HG02588 (cell line): Measurements from ENCODE around the gene DLGAP4.
"Not testable (repeated sequence)": the region's sequence is repeated elsewhere in the genome, so short reads cannot be mapped to it uniquely, and the experiment has no call there.

Experiments
- ATAC-seq: cut with Tn5 transposase; IDR thresholded peaks from one replicate; pipeline ENCODE4 v1.9.1; 2021; ENCODE audit warnings: mild to moderate bottlenecking, moderate library complexity; ENCODE audit not compliant: unreplicated experiment

Gene DLGAP4

DNA sequence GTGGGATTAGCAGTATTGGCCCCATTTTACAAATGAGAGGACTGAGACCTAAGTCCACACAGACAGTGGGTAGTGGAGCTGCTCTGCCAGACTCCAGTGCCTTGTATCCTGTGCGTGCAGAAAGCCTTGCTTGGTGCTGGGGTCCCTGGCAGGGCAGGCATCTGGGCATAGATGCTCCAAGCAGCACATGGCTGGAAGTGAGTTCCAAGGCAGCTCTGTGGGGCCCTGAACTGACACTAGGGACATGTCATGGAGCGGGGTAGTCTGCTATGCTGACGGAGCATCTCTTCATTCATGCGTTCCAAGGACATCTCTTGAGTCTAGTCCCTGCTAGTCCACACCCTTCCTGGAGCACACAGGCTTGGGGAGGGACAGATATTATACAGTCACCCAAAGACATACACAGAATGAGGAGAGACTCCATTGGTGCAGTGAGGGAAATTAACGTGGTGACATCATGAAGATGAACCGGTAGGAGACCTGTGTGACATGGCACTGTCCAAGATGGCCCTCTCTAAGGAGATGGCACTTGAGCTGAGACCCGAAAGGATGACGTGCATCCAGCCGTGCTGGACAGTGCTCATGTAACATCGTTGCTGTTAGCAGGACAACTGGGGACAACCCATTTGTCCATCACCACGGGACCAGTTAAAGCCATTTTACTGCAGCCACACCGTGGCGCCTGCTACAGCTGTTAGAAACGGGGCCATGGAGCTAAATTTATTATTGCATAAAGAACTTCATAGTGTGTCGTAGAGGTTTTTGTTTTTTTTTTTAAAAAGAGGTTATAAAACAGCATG, 65.1 kb downstream of the DLGAP4 start:
- no peak for ATAC-seq

DNA sequence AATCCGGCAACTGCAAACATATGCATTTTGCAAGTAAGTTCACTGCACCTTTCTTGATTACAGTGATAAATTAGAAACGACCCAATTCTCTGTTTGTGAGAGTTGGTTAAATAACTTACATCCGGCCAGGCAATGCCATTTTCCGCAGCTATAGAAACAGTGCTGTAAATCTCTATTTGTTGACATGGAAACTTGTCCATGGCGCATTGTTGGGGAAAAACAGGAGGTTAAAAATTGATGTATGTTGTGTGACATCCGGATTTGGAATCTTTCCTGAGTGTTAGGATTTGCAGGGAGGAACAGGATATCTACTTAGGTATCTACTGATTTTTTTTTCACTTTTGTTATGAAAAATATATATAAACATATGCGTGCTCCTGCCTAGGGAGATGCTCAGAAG, 66.5 kb downstream of the DLGAP4 start:
- ATAC-seq: no peak

DNA sequence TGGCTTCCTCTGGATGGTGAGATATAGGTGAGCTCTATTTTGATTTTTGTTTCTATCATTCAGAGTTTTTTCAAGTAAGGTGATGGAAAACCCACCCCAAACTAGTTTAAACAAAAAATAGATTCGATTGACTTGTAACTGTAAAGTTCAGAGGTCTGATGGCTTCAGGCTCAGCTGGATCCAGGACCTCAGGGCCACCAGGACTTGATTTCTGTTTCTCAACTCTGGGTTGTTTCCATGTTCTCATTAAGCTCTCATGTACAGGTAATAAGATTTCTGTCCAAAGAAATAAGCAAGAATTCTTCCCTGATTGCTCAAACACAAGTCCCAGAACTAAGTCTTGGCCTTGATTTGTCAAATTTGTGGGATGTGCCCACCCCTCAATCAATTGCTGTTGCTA, 67.0 kb downstream of the DLGAP4 start:
- no peak for ATAC-seq

DNA sequence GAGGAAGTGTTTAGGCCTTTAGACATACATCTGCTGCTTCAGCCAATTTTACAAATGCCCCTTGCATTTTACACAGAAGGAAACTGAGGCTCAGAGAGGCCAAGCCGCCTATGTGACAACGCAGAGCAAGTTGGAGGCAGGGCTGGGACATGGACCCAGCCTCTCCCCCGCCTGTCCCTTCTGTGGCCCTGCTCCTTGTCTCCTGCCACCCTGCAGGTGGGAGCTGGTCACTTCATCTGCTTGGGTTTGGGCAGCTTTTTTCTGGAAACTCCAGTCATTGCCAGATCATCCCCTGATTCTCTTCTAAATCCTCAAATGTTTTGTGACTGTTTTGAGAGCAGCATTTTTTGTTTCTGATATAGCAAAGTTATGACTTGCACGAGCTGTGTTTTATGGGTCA, 68.9 kb downstream of the DLGAP4 start:
- no peak for ATAC-seq

DNA sequence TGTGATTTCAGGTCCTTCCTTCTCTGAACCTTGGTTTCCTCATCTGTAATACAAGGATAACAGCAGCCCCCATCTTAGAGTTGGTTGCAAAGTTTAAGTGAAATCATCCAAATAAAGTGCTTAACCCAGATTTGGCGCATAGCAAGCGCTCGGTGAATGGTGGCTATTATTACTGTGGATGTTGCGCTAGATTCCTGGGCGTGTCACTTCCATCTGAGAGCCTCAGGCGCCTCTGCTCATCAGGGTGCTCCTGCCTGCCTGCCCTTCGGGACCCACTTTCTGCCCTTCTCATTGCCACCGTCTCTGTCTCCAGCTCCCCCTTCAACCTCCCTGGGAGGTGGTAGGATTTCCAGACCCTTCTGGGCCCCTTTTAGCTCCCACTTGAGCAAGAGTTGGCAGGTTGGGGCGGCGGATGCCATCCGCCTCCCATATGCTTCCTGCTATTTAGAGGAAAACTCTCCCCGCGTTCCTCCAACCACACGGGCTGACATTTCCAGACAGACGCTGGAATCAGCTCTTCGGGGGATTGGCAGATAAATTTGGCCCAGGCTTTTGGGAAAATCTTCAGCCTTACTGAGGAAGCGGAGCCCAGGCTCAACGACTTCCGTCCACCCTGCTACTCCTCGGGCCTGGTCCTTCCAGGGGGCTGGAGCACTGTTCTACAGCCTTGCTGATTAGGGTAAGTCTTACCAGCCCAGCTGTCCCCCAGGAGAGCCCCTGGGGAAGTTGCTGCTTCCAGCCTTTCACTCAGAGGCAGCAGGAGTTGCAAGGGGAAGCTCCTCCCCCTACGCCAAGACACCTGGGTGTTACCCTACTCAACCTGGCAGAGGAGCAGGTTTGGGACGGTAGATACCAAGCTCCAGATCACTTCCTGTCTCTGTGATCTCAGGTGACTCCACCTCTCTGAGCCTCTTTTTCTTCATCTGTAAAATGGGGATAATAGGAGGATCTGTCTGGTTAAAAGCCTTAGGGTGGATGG, 71.5 kb downstream of the DLGAP4 start:
- ATAC-seq: no peak

DNA sequence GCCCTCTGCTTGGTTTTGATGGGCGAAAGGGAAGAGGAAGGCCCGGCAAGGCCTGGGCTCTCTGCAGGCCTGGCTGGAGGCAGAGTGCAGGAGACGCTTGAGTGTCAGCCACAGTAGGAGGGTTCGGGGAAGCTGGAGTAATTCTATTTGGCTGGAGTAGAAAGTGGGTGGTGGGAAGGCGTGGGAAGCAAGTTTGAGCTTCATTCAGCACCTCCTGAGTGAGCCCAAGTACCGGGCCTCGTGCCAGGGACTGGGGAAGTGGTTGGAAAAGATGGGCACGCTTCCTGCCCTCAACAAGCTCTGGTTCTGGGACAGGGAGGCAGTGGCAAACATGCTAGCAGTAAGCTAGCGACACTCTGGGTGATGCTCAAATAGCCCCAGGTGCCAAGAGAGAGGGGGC, 72.5 kb downstream of the DLGAP4 start:
- no peak for ATAC-seq

DNA sequence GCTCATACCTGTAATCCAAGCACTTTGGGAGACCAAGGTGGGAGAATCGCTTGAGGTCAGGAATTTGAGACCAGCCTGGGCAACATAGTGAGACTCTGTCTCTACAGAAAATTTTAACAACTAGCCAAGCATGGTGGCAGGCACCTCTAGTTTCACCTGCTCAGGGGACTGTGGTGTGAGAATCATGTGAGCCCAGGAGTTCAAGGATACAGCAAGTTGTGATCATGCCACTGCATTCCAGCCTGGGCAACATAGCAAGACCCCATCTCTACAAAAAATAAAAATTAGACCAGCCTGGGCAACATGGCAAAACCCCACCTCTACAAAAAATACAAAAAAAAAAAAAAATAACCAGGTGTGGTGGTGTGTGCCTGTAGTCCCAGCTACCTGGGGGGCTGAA, 73.8 kb downstream of the DLGAP4 start:
- ATAC-seq: not testable (repeated sequence)

DNA sequence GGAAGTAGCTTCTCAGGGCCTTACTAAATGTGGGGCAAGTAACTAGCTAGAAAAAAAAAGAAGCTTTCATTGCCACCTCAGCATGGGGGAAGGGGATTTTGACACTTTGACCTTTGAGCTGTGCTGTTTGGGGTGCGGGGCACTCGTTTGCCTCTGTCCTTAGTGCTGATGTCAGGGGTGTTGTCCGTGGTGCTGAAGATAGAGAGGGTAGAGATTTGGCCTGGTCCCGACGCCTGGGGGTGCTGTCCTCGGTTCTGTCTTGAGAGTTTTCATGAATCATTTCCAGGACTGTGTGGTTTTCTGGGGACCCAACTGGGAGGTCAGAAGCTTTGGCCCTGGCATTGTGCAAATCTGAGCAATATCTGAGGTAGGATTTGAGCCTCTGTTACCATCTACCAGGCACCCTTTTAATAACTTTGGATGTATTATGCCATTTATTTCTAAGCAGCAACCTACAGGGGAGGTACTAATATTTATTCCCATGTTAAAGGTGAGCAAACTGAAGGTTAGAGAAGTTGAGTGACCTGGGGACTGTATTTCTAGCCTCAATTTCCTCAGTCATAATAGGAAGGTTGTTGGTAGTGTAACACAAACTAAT, 78.0 kb downstream of the DLGAP4 start:
- ATAC-seq: no peak

DNA sequence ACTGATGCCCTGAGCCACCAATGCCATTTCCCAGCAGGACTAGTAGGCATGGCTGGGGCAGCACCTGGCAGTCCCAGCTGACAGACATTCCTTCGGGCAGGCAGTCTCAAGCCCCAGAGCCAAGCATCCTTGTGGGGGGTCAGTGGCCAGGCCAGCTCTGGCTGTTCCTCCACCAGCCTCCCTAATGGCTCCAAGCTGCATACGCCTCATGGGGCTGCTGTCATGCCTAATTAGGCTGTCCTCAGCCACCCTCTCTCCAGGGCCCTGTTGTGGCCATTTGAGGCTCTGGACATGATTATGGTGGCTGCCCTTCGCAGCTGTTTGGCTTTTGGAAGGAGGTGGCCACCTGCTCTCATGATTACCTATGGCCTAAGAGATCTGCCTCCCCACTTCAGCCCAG, 79.4 kb downstream of the DLGAP4 start:
- ATAC-seq: no peak

DNA sequence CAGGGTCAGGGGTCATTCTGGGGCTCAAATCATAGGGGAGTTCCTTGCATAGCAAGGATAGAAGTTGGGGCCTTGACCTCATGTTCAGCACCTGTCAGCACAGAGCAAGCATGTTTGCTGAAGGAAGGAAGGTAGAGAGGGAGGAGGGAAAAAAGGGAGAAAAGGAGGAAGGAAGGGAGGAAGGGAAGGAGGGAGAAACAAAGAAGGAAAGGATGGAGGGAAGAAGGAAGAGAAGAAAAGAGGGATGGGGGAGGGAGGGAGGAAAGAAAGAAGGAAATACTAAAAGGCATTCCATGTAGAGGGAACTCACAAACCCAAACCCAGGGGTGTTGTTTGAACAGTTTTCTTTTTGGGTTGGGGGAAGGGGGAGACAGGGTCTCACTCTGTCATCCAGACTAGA, 80.1 kb downstream of the DLGAP4 start:
- ATAC-seq: no peak

DNA sequence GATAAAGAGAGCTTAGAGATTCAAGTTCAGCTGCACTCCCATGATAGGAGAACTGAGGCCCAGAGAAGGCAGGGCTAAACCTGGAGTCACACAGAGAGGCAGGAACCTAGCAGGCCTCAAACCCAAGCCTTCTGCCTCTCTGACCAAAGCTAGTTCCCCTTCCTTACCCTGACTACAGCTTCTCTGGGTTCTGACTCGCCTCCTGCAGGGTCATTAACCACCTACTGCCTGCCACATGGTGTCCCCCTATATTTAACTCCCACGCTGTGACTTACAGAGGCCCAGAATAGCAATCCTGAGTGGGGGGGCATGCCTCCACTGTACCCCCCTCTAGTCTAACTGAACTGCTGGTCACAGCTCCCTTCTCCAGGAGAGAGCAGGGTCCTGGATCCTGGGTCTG, 84.1 kb downstream of the DLGAP4 start:
- no peak for ATAC-seq

DNA sequence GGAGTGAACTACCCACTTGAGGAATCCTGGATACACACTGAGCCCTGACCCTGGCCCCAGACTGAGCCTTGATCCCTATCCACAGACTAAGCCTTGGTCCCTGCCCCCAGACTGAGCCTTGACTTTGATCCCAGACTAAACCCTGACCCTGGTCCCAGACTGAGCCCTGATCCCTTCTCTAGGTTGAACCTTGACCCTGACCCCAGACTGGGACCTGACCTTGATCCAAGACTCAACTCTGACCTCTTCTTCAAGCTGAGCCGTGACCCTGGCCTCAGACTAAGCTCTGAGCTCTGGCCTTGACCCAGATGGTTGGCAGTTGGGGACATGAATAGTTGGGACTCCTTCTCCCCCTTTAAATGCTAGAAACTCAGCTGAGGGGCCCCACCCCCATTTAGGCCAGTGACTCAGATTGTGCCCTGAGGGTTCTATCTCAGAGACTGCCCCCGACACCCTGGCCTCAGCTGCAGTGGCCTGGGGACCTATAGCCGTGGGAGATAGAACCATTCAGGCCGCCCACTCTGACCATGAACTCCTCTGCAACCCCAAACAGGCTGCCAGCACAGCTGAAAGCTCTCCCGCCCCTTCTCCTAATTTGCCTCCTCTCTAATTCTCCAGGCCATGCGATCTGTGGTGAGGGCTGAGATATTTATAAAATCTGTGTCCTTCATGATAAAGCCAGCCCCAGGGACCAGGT, 84.7 kb downstream of the DLGAP4 start:
- no peak for ATAC-seq

DNA sequence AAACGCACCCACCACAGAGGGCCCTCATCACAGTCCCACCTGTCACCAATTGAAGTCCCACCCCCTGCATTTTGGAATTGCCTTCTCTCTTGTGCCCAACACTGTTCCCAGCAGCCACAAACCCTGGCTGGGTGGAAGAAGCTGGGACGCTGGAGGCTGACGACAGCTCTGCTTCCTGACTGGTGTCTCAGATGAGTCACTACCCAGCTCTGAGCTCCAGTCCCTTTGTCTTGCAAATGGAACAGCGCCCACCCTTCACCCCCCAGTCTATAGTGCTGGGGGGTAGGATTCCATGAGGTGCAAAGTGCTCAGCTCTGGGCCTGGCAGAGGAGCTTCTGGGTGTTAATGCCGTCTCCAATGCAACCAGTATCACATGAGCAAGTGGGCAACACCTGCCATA, 85.3 kb downstream of the DLGAP4 start:
- no peak for ATAC-seq

DNA sequence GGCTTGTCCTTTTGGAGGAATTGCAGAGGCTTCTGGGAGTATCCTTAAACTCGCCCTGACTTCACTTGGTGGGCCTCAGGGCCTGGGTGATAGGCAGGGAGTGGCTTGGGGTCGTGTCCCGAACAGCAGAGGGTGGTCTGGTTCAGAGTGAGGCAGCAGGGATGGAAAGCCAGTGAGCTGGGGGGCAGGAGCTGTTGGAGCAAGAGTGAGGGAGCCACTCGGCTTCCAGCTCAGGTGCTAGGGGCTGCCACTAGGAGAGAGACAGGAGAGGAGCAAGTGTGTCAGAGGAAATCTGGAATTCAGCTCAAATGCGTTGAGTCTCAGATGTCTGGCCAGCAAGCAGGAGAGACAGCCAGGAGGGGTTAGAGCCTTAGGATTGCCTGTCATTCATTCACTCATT, 85.8 kb downstream of the DLGAP4 start:
- no peak for ATAC-seq

DNA sequence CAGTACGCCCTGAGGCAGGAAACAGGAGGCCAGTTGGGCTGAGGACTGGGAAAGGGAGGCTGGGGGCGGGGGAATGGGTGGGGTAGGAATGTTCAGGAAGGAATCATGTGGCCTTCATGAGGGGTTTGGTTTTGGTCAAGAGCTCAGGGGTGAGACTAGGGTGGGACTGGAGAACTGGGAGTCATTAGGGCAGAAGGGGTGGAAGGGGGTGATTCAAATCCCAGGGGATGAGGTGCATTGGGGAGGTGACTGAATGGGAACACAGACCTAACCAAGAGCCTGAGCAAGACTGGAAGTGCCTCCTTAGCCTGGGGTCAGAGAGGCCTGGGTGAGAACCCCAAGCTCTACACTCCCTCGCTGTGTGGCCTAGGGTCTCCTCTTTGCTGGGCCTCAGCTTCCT, 86.8 kb downstream of the DLGAP4 start:
- ATAC-seq: no peak

DNA sequence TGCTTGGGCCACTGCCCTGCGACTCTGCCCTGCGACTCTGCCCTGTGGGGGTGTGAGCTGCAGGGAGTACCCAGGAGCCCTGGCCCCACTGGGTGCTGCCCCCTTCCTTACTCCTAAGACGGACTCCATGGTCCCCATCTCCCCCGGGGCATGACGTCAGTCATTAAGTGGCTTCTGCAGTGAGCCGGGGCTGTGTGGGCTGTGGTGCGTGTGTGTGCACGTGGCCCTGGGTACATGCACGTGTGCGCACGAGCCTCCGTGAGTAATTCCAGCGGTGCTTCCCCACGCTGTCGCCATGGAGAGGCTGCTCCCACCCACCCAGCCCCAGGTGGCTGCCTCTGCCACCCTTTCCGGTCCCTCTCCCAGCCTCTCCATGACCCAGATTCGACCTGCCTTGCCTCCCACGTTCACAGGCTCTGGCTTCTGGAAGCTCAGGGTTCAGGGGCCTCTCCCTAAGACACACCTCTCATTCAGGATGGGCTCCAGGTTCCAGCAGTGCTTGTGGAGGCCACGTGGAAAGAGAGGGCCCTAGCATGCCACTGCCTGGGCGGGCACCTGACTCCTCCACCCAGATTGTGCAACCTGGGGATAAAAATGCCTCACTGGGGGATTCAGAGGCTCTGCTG, 88.3 kb downstream of the DLGAP4 start:
- ATAC-seq: no peak

DNA sequence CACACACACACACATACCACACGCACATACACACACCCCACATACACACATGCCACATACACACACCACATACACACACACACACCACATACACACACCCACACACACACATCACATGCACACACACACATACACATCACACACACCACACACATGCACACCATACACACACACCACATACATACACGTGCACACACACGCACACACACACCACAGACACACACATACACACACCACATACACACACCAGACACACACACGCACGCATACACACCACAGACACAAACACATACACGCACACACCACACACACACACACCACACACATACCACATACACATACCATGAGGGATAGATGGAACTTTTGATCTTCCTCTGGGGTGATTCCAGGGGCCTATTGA, 90.2 kb downstream of the DLGAP4 start:
- no peak for ATAC-seq

DNA sequence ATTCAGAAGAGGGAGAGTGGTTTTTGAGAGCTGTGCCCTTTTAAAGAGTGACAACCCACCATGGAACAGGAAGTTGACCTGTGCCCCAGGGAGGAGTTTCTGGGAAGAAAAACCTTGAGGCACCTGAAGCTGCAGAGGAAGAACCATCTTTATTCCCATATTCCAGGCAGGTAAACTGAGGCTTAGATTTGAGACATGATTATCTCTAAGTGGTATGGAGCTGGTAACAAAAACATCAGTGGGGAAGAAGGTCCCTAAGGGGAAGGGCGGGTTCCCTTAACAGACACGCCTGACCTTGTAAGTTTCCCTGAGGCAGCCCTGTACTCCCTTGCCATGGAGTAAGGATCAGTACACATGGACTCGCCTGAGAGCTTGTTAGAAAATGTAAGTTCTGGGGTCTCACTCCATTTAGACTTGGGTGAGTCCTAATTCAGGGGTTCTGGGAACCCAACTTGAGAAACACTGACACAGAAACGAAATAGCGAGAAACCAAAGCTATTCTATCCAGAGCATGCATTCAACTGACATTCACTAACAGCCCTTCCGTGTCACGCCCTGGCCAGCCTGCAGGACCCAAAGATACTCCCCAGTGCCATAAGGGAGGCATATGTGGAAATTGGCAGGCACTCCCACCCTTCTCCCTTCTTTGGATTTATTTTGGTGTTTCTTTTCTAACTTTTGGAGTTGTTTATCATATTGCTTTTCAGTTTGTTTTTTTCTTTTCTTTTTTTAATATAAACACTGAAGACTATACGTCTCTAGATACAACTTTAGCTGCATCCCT, 90.9 kb downstream of the DLGAP4 start:
- ATAC-seq: no peak

DNA sequence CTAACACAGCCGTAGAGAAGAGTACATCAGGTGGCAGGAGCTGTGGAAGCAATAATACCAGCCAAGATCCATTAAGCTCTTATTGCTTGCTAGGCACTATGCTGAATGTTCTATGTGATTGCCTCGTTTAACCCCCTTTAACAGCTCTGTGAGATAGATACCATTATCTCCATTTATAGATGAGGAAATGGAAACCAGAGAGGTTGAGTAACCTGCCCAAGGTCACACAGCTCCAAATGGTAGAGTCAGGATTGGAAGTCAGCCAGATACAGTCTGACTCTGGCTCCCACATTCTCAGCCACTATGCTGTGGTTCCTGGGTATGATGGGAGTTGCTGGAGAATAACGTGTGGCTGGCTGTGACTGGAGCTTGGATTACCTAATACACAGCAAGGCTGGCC, 92.4 kb downstream of the DLGAP4 start:
- ATAC-seq: no peak
